PC-9 (cell line): Measurements from ENCODE around the gene HTR4. TPM values are rescaled to one million over a fixed set of nuclear protein-coding genes. Genes with fewer than 3 reads are reported as not detected.
A peak's percentile ranks its signal among the peaks of the same experiment; 100 is the strongest.

ENCODE experiments used
- BruUV-seq: library from RNA; stranded (reverse); fragments of 400-500 nt; replicated peaks from 2 replicates; lab custom pipeline; 2021; lab: Mats Ljungman, UMichigan
- CTCF ChIA-PET: fragments of 300-600 bp; sonication (Branson Sonifier 250); formaldehyde crosslinking; loops from one replicate; lab custom pipeline; 2022; ENCODE audit warnings: antibody characterized with exemption; lab: Charles Lee
- POLR2A ChIA-PET: fragments of 300-600 bp; sonication (Branson Sonifier 250); formaldehyde crosslinking; loops from one replicate; lab custom pipeline; 2022; ENCODE audit warnings: antibody characterized with exemption; ENCODE audit not compliant: unreplicated experiment; lab: Charles Lee
- DNase-seq, 2 experiments: peaks; one replicate each; pipeline versions ENCODE4 v3.0.0 to v3.0.0-alpha.2; 2015 to 2022; ENCODE audit warnings: mixed read lengths in 1 of 2
- H2AFZ ChIP-seq: fragments of 200-600 bp; sonication (generic); 2 replicates; pipeline ENCODE4 v1.8.1; 2017; ENCODE audit warnings: antibody characterized with exemption
- H3F3A ChIP-seq: fragments of 200-600 bp; sonication (generic); 2 replicates; pipeline ENCODE4 v1.8.1; 2017; ENCODE audit warnings: antibody characterized with exemption, mild to moderate bottlenecking, low read depth; ENCODE audit not compliant: insufficient read depth
- H3K27ac ChIP-seq: fragments of 200-600 bp; sonication (generic); 2 replicates; pipeline ENCODE4 v1.6.1; 2016; ENCODE audit warnings: mixed run types
- H3K27me3 ChIP-seq: fragments of 200-600 bp; sonication (generic); 2 replicates; pipeline ENCODE4 v1.6.1; 2016; ENCODE audit warnings: low read depth, mixed run types; ENCODE audit not compliant: insufficient read depth
- H3K36me3 ChIP-seq: fragments of 200-600 bp; sonication (generic); 2 replicates; pipeline ENCODE4 v1.6.1; 2016; ENCODE audit warnings: low read depth, mixed run types
- H3K4me1 ChIP-seq: fragments of 200-600 bp; sonication (generic); replicated peaks from 2 replicates; pipeline ENCODE4 v1.6.1; 2016; ENCODE audit warnings: mixed run types; ENCODE audit not compliant: insufficient read depth
- H3K4me2 ChIP-seq: fragments of 200-600 bp; sonication (generic); 2 replicates; pipeline ENCODE4 v1.6.1; 2017; ENCODE audit warnings: mixed run types
- H3K4me3 ChIP-seq: fragments of 200-600 bp; sonication (generic); 2 replicates; pipeline ENCODE4 v1.6.1; 2016; ENCODE audit warnings: mixed run types
- H3K79me2 ChIP-seq: fragments of 200-600 bp; sonication (generic); 2 replicates; pipeline ENCODE4 v1.6.1; 2017; ENCODE audit warnings: low read depth, mixed run types
- H3K9me2 ChIP-seq: fragments of 200-600 bp; sonication (generic); 2 replicates; pipeline ENCODE4 v1.8.1; 2017; ENCODE audit warnings: mild to moderate bottlenecking; ENCODE audit not compliant: insufficient read depth
- H3K9me3 ChIP-seq: fragments of 200-600 bp; sonication (generic); 2 replicates; pipeline ENCODE4 v1.8.1; 2016; ENCODE audit warnings: low read depth; ENCODE audit not compliant: insufficient read depth
- H4K20me1 ChIP-seq: fragments of 200-600 bp; sonication (generic); 2 replicates; pipeline ENCODE4 v1.8.1; 2017; ENCODE audit not compliant: insufficient read depth
- CTCF ChIP-seq: fragments of 200-600 bp; sonication (generic); conservative IDR thresholded peaks from 2 replicates; pipeline ENCODE4 v1.6.1; 2017; ENCODE audit warnings: mixed run types, antibody characterized with exemption, mild to moderate bottlenecking, moderate library complexity
- EZH2 ChIP-seq: fragments of 200-600 bp; sonication (generic); IDR thresholded peaks from 2 replicates; pipeline ENCODE4 v1.8.0; 2017; ENCODE audit warnings: antibody characterized with exemption, low read depth
- intact Hi-C: fragments of 100-400 bp; cut with micrococcal nuclease; formaldehyde crosslinking; loops from one replicate; pipeline ENCODE4 v1.10.0; 2022; ENCODE audit not compliant: unreplicated experiment
- total RNA-seq: library from RNA; stranded (reverse); gene quantifications from 2 replicates; pipeline ENCODE4 v1.2.3, GENCODE V29; 2021

HTR4 gene
- total RNA-seq, 1 experiment from 2014 or later, result not detected

- peak overlapping the region; percentile 48 for H3K4me2 ChIP-seq
- no TSS peak for BruUV-seq
- TF ChIP-seq CTCF (no peak), EZH2 (no peak)
- no peaks in the 10 kb centered on the region for H4K20me1 ChIP-seq
- no peaks in the 10 kb centered on the region; the same call in 1 of the 2 replicates for H3K9me3 ChIP-seq
- H3F3A ChIP-seq, result peaks cover 22% of the 10 kb centered on the region
- DNase-seq, result peak; percentile 10 to 96
- H3K27ac ChIP-seq, result peak overlapping the region; percentile 75
- no peaks in the 10 kb centered on the region for H3K36me3 ChIP-seq
- H3K4me1 ChIP-seq, result peaks cover 31% of the 10 kb centered on the region
- H3K79me2 ChIP-seq, result no peaks in the 10 kb centered on the region
- H3K4me3 ChIP-seq, result no peak overlapping the region
- ChIA-PET POLR2A (no interaction called here), CTCF (no interaction called here)
- peak overlapping the region; percentile 25; the same call in 1 of the 2 replicates for H2AFZ ChIP-seq
- intact Hi-C loops, result no loop called here
- peaks cover 5% of the 10 kb centered on the region; the same call in 1 of the 2 replicates for H3K9me2 ChIP-seq
- no peaks in the 10 kb centered on the region for H3K27me3 ChIP-seq
These were observed 163.1 kb downstream of the HTR4 start for GRCh38 chr5:148491015-148491792.

GRCh38 chr5:148488757-148489156 is 165.6 kb downstream of the HTR4 start:
- Histone ChIP-seq H3K27me3 (no peaks in the 10 kb centered on the region), H3K9me3 (no peaks in the 10 kb centered on the region; the same call in 1 of the 2 replicates), H2AFZ (no peak overlapping the region), H3K27ac (no peak overlapping the region), H3K79me2 (no peaks in the 10 kb centered on the region), H3K36me3 (no peaks in the 10 kb centered on the region), H3K9me2 (peaks cover 5% of the 10 kb centered on the region; the same call in 1 of the 2 replicates), H3K4me3 (no peak overlapping the region), H4K20me1 (no peaks in the 10 kb centered on the region), H3K4me1 (peaks cover 31% of the 10 kb centered on the region), H3K4me2 (no peak overlapping the region), H3F3A (peaks cover 22% of the 10 kb centered on the region)
- no peak for DNase-seq
- no TSS peak for BruUV-seq
- intact Hi-C loops, result no loop called here
- CTCF ChIA-PET, result no interaction called here
- POLR2A ChIA-PET, result no interaction called here
- no peak for TF ChIP-seq EZH2
- TF ChIP-seq CTCF, result no peak

GRCh38 chr5:148486456-148486855 is 167.9 kb downstream of the HTR4 start:
- intact Hi-C loops, result no loop called here
- Histone ChIP-seq H3K27me3 (no peaks in the 10 kb centered on the region), H3K36me3 (no peaks in the 10 kb centered on the region), H2AFZ (no peak overlapping the region), H3K9me2 (peaks cover 5% of the 10 kb centered on the region; the same call in 1 of the 2 replicates), H3K4me1 (peaks cover 13% of the 10 kb centered on the region), H3K4me3 (no peak overlapping the region), H3F3A (peaks cover 8% of the 10 kb centered on the region), H4K20me1 (no peaks in the 10 kb centered on the region), H3K27ac (no peak overlapping the region), H3K9me3 (no peaks in the 10 kb centered on the region; the same call in 1 of the 2 replicates), H3K79me2 (no peaks in the 10 kb centered on the region), H3K4me2 (no peak overlapping the region)
- ChIA-PET POLR2A (no interaction called here), CTCF (no interaction called here)
- DNase-seq, result no peak
- TF ChIP-seq EZH2, result no peak
- no peak for TF ChIP-seq CTCF
- no TSS peak for BruUV-seq
